GM19463 (cell line): ENCODE results near the gene CATSPERB.
A peak's percentile ranks its signal among the peaks of the same experiment; 100 is the strongest.
"Not testable (repeated sequence)": the region's sequence is repeated elsewhere in the genome, so short reads cannot be mapped to it uniquely, and the experiment has no call there.

Source experiments
- ATAC-seq: cut with Tn5 transposase; IDR thresholded peaks from one replicate; pipeline ENCODE4 v1.9.1; 2021; ENCODE audit warnings: mild to moderate bottlenecking, moderate library complexity; ENCODE audit not compliant: unreplicated experiment

CATSPERB gene

DNA sequence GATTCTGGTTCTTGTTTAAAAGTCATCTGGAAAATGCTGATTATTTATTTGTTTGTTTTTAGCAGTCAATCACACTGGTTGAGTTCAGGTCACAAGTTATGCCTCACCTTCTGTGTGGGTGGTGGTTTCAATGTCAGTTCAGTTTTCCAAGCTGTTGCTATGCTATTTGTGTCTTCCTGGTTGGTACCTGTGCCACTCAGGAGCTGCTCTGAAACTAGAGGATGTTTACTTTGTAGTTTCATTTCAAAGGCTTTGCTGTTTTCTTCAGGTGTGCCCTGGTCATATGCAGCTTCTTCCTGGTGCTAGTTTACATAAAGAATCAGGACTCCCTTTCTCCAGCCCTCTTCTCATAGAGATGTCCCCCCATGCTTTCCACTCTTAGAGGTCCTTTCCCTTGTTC lies 146.0 kb downstream of the CATSPERB start:
- no peak for ATAC-seq

DNA sequence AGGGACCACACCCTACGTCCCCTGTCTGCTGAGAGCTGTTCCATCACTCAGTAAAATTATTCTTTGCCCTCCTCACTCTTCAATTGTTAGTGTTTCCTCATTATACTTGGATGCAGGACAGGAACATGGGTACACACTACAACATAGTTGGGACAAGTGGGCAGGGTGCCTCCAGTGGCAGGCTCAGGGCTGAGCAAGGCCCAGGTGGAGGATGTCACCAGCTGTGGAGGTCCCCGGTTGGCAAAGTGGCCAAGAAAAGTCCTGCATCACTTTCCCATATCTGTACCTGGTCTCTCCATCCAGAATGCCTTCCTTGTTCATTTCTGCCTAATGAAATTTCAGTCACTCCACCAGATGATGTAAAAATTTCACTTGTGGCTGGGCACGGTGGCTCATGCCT lies 149.1 kb downstream of the CATSPERB start:
- ATAC-seq, result no peak

DNA sequence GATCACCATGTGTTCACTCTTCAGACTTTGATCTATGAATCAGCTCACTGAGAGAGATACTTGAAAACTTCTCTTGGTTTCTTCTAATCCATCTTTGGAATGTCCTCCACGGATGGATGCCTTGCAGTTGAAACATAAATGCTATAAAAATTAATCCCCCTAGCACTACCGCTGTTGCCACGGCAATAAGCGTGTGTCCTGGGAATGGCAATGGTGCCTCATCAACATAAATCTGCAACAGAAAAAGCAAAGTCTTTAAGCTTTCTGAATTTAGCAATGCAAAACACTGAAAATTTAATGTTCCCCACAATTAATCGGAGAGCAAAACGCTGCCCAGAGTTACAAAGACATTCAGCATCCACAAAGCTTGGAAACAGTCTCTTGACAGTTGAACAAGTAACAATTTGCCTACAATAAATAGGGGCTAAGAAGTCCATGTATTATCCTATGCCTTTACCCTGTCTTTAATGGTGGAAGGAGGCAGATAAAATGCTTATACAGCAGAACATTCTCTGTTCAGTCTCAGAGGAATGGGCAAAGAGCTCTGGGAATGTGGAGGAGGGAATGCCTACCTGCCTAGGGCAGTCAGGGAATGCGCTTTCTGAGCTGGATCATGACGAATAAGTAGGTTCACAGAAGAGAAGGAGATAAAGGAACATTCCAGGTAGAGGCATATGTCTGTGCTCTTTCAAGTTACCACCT lies 150.9 kb downstream of the CATSPERB start:
- ATAC-seq, result no peak

DNA sequence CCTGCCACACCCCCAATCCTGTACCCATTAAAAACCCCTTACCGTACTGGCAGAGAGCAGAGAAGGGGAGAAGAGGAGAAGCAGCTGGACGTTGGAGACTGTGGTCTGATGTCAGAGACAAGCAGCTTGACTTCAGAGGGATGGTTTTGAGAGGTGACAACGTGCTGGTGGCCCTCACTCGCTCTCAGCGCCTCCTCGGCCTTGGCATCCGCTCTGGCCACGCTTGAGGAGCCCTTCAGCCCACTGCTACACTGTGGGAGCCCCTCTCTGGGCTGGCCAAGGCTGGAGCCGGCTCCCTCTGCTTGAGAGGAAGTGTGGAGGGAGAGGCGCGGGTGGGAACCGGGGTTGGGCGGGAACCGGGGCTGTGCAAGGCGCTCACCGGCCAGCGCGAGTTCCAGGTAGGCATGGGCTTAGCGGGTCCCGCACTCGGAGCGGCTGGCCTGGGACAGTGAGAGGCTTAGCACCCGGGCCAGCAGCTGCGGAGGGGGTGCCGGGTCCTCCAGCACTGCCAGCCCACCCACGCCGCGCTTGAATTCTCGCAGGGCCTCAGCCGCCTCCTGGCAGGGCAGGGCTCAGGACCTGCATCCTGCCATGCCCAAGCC lies 154.2 kb downstream of the CATSPERB start:
- ATAC-seq, result no peak

DNA sequence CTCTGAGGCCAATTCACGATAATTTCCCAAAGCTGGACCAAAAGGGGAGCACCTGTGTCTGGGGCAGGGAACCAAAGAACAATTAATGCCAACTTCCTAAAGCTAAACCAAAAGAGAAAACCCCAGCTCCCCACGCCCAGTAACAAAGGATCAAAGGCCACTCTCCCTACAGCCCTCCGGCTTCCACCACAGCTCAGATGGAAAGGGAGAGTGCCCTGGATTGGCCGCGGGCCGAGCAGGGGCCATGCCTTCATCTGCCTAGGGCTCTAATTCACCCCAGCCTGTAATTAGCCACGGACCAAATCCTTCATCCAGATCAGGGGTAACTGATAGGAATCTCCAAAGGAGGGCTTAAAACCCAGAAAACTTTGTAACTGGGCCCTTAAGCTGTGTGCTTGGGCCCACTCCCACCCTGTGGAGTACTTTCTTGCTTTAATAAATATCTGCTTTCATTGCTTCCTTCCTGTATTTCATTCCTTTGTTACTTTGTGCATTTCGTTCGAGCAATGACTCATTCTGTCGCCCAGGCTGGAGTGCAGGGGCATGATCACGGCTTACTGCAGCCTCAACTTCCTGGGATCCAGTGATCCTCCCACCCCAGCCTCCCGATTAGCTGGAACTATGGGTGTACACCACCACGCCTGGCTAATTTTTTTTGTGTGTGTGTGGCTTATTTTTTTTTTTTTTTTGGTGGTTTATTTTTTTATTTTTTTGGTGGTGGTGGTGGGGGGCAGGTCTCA lies 156.2 kb downstream of the CATSPERB start:
- no peak for ATAC-seq

DNA sequence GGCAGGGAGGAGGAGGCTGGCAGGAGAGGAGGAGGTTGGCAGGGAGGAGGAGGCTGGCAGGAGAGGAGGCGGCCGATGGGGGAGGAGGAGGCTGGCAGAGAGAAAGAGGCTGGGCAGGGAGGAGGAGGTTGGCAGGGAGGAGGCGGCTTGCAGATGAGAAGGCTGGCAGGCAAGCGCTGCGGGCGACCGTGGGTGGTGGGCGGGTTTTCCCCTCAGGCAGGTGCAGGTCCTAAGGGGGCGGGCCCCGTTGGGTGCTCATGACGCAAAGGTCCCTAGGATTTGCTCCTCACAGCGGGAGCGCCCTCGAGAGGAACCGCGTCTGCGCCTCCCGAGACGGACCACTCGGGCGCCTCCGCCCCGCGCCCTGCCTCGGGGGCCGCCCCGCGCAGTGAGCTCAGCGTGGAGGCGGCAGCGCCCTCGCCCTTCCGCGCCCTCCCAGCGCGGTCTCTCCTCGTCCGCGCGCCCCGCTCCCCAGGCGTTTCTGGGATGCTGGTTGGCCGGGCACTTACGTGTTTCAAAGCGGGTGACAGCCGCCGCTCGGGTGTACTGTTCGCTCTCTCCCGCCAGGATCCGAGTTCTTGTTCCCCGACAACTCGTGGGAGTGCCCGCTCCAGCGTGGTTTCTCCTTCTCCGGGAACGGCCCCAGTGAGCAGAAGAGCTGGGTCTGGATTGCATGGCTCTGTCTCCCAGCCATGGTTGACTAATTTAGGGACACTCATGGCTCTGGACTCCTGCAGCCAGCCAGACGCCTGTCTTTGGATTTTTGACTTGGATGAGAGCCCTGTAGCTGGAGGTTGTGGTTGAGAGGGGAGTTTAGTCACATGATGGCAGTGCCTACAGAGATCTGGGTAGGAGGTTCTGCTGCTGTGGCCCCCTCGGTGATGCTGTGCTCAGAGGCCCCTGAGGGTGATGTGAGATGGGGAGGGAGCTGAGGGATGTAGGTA lies 157.7 kb downstream of the CATSPERB start:
- peak; percentile 79 for ATAC-seq

DNA sequence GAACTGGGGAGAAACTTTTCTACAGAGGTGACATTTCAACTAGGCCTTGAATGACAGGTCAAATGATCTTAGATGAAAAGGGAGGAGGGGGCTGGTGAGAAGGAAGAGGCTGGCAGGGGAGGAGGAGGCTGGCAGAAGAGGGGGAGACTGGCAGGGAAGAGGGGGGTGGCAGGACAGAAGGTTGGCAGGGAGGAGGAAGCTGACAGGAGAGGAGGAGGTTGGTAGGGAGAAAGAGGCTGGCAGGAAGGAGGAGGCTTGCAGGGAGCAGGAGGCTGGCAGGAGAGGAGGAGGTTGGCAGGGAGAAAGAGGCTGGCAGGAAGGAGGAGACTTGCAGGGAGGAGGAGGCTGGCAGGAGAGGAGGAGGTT lies 158.4 kb downstream of the CATSPERB start:
- ATAC-seq, result no peak

DNA sequence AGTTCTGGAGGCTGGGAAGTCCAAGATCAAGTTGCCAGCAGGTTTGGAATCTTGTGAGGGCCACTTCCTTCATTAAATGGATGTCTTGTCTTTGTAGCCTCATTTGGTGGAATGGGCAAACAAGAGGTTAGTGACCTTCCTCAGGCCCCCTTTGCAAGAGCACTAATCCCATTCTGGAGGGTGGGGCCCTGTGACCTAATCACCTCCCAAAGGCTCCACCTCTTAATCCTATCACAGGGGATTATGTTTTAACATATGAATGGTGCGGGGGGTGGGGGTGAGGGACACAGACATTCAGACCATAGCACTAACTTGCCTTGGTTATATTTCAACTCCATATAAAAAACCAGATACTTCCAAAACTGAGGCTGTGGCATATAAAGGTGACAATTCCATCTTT lies 161.9 kb downstream of the CATSPERB start:
- no peak for ATAC-seq

DNA sequence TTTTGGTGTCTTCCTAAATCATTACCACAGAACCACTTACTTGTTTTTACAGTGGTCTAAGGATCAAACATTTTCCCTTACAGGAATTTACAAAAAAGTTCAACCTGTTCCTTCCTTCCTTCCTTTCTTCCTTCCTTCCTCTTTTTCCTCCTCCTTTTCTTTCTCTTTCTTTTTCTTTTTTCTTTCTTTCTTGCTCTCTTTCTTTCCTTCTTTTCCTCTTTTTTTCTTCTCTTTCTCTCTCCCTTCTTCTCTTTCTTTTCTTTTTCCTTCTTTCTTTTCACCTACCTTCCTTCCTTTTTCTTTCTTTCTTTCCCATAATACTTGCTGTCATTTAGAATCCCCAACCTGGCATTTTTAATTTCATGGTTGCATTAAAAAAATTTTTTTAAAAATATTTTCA lies 162.6 kb downstream of the CATSPERB start:
- ATAC-seq, result no peak

DNA sequence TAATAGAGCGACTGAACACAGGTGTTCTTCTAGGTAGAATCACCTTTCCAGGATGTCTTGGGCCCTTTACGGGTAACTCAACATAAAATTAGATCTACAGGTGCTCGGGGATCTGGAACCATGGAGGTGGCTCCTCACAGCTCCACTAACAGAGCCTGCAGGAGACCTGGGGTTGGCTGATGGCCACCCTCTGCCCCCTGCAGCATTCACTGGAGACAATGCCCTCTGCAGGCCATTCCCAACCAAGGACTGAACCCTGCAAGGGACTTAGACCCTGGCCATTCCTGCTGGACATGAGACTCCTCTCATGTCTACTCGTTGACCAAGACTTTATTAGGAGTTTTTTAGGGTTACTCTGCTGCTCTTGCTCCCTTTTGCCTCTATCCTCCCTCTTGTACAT lies 163.3 kb downstream of the CATSPERB start:
- no peak for ATAC-seq

DNA sequence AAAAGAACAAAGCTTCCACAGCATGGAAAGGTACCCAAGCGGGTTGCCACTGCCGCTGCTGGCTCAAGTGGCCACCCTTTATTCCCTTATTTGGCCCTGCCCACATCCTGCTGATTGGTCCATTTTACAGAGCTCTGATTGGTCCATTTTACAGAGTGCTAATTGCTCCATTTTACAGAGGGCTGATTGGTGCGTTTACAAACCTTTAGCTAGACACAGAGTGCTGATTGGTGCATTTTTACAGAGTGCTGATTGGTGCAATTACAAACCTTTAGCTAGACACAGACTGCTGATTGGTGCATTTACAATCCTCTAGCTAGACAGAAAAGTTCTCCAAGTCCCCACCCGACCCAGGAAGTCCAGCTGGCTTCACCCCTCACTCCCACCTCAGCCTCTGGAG lies 164.1 kb downstream of the CATSPERB start:
- not testable (repeated sequence) for ATAC-seq

DNA sequence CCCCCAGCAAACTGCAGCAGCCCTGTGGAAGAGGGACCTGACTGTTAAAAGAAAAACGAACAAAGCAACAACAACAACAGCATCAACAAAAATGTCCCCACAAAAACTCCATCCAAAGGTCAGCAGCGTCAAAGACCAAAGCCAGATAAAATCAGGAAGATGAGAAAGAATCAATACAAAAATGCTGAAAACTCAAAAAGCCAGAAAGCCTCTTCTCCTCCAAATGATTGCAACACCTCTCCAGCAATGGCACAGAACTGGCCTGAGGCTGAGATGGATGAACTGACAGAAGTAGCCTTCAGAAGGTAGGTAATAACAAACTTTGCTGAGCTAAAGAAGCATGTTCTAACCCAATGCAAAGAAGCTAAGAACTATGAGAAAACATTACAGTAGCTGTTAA lies 176.4 kb downstream of the CATSPERB start:
- ATAC-seq, result no peak

DNA sequence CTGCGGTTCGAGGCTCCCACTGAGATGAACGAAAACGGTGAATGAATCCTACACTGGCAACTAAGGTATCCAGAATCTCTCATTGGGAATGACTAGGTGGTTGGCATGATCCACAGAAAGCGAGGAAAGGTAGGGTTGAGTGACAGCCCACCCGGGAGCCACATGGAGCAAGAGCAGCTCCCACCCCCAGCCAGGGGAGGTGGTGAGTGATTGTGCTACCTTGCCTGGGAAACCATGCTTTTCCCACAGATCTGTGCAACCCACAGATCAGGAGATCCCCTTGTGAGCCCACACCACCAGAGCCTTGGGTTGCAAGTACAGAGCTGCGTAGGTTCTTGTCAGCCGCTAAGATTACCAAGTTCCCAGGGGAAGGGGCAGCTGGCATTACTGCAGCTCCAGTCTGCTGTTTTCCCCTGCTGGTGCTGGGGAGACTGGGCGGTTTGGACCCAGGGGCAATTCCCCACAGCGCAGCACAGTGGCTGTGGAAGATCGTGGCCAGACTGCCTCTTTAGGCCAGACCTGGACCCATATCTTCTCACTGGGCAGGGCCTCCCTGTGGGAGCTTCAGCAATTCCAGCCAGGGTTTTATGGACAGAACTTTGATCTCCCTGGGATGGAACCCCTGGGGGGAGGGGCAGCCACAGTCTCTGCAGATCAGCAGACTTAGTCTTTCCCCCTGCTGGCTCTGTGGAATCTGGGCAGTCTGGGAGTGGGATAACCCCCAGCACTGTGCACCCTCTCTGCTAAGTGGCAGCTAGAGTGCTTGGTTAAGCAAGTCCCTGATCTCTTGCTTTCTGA lies 177.2 kb downstream of the CATSPERB start:
- no peak for ATAC-seq

DNA sequence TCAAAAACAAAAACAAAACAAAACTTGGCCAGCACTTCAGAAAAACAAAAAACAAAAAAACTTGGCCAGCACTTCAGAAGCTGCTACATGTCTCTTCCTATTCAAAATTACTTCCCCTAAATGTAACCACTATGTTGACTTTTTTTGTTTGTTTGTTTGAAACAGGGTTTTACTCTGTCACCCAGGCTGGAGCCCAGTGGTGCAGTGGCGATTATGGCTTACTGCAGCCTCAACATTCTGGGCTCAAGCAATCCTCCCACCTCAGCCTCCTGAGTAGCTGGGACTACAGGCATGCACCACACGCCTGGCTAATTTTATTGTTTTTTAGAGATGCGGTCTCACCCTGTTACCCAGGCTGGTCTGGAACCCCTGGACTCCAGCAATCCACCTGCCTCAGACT lies 183.8 kb downstream of the CATSPERB start:
- no peak for ATAC-seq

DNA sequence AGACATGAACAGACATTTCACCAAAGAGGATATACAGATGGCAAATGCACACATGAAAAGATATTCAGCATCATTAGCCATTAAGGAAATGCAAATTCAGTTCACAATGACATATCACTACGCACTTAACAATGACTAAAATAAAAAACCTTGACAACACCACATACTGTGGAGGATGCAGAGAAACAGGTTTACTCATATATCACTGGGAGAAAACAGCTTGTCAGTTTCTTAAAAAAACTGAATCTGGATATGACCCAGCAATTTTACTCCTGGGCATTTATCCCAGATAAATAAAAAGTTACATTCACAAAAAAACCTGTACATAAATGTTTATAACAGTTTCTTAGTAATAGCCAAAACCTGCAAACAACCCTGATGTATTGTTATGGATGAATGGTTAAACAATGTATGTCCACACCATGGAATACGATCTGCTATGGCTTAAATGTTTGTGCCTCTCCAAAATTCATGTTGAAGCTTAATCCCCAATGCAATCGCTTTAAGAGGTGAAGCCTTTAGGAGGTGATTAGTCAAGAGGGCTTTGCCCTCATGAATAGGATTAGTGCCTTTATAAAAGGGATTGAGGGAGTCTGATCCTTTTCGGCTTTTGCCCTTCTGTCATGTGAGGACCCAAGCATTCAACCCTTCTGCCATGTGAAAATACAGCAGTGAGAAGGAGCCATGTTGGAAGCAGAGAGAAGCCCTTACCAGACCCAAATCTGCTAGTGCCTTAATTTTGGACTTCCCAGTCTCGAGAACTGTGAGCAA lies 185.8 kb downstream of the CATSPERB start:
- ATAC-seq, result no peak

DNA sequence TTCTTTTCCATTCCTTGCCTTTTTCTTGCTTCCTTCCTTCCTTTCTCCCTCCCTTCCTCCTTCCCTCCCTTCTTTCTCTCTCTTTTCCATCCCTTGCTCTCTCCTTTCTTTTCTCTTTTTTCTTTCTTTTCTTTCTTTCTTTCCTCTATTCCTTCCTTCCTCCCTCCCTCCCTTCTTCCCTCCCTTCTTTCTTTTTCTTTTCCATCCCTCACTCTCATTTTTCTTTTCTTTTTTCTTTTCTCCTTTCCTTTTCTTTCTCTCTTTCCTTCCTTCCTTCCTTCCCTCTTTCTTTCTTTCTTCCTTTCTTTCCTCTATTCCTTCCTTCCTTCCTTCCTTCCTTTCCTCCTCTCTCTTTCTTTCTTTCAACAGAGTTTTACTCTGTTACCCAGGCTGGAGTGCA lies 186.7 kb downstream of the CATSPERB start:
- ATAC-seq, result no peak

DNA sequence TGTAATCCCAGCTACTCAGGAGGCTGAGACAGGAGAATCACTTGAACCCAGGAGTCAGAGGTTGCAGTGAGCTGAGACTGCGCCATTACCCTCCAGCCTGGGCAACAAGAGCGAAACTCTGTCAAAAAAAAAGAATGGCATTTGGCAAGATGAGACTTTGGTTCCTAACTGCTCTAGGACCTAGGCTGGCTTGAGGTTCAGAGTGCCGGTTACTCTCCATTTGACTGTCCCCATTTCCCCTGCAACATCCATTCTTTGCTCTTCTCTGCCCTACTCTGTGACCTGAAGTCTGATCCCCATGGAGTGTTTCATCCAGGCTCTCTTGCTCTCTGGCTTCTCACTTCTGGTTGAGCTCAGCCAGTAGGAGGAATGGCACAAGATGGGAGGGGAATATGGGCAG lies 195.6 kb downstream of the CATSPERB start:
- no peak for ATAC-seq

DNA sequence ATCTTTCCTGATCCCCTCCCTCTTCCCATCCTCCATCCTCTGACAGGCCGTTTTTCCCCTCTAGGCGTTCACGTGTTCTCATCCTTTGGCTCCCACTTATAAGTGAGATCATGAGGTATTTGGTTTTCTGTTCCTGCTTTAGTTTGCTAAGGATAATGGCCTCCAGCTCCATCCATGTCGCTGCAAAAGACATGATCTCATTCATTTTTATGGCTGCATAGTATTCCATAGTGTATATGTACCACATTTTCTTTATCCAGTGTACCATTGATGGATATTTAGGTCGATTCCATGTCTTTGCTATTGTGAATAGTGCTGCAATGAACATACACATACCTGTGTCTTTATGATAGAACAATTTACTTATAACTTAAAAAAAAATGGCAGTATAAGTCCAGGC lies 197.8 kb downstream of the CATSPERB start:
- ATAC-seq, result not testable (repeated sequence)

DNA sequence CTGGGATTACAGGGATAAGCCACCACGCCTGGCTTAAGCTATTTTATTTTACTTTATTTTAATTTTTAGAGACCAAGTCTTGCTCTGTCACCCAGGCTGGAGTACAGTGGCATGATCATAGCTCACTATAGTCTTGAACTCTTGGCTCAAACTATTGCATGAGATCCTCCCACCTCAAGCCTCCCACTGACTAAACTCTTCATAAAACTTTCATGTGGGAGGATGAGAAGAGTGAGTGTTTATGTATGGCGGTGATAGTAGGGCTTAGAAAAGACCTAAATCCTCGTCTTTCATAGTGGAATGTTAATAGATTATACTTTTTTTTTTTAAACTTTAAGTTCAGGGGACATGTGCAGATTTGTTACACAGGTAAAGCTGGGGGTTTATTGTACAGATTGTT lies 198.3 kb downstream of the CATSPERB start:
- ATAC-seq, result no peak
